H1 (cell line): ENCODE measurements around the gene TXK. TPM values are rescaled to one million over a fixed set of nuclear protein-coding genes. Genes with fewer than 3 reads are reported as not detected.
A peak's percentile ranks its signal among the peaks of the same experiment; 100 is the strongest.

Source experiments
- CTCF ChIA-PET: fragments of 300-600 bp; sonication (Branson Sonifier 250); formaldehyde crosslinking; loops from one replicate; lab custom pipeline; 2021; ENCODE audit not compliant: partially characterized antibody; lab: Charles Lee
- POLR2A ChIA-PET: fragments of 300-600 bp; sonication (Branson Sonifier 250); formaldehyde crosslinking; loops from one replicate; lab custom pipeline; 2021; ENCODE audit warnings: inconsistent platforms; ENCODE audit not compliant: partially characterized antibody; lab: Charles Lee
- DNase-seq, 2 experiments: peaks; one replicate each; pipeline versions ENCODE4 v3.0.0 to v3.0.0-alpha.2; 2010 to 2022; ENCODE audit warnings: low spot score in 2 of 2, low read depth in 1 of 2, mixed read lengths in 1 of 2
- FAIRE-seq: peaks from 2 replicates; lab custom pipeline; 2011; peaks lifted over from hg19 to GRCh38; lab: Jason Lieb, UNC
- H2AFZ ChIP-seq: 2 replicates; pipeline ENCODE4 v1.8.1; 2012; ENCODE audit warnings: low read length, inconsistent platforms
- H2AK5ac ChIP-seq: 2 replicates; pipeline ENCODE4 v1.6.1; 2013; ENCODE audit warnings: low read depth, low read length
- H2BK120ac ChIP-seq: replicated peaks from 2 replicates; pipeline ENCODE3; 2013; ENCODE audit warnings: low read depth, low read length, inconsistent platforms
- H2BK12ac ChIP-seq: 2 replicates; pipeline ENCODE4 v1.6.1; 2013; ENCODE audit warnings: low read depth, low read length
- H2BK15ac ChIP-seq: 2 replicates; pipeline ENCODE4 v1.6.1; 2013; ENCODE audit warnings: low read length
- H2BK20ac ChIP-seq: 2 replicates; pipeline ENCODE4 v1.6.1; 2013; ENCODE audit warnings: low read length
- H2BK5ac ChIP-seq: 2 replicates; pipeline ENCODE4 v1.6.1; 2013; ENCODE audit warnings: low read depth, low read length
- H3K14ac ChIP-seq: 2 replicates; pipeline ENCODE4 v1.6.1; 2013; ENCODE audit warnings: inconsistent platforms; ENCODE audit not compliant: insufficient read length
- H3K18ac ChIP-seq: 2 replicates; pipeline ENCODE4 v1.6.1; 2013; ENCODE audit warnings: low read length; ENCODE audit errors: extremely low read depth
- H3K23ac ChIP-seq: 2 replicates; pipeline ENCODE4 v1.6.1; 2013; ENCODE audit warnings: inconsistent platforms; ENCODE audit not compliant: insufficient read length
- H3K23me2 ChIP-seq: 2 replicates; pipeline ENCODE4 v1.6.1; 2013; ENCODE audit warnings: low read depth, low read length
- H3K27ac ChIP-seq: 2 replicates; pipeline ENCODE4 v1.6.1; 2011; ENCODE audit warnings: low read depth, low read length, inconsistent platforms
- H3K27me3 ChIP-seq, 4 experiments: replicated peaks in 1 of 4; 1 replicate in 1 of 4; 2 replicates in 3 of 4; pipeline versions ENCODE4 v1.6.1 to v1.8.1; 2011 to 2013; ENCODE audit warnings: low read length in 3 of 4, mild to moderate bottlenecking in 3 of 4, inconsistent platforms in 2 of 4, mixed read lengths in 2 of 4, moderate library complexity in 1 of 4; ENCODE audit not compliant: control insufficient read depth in 3 of 4, insufficient read depth in 3 of 4; ENCODE audit errors: extremely low read depth in 1 of 4
- H3K36me3 ChIP-seq, 4 experiments: 2 replicates each; pipeline versions ENCODE4 v1.6.1 to v1.8.1; 2011 to 2013; ENCODE audit warnings: mild to moderate bottlenecking in 4 of 4, low read length in 3 of 4, moderate library complexity in 2 of 4, control low read depth in 1 of 4, inconsistent platforms in 1 of 4; ENCODE audit not compliant: insufficient read depth in 4 of 4, control insufficient read depth in 2 of 4
- H3K4ac ChIP-seq: replicated peaks from 2 replicates; pipeline ENCODE3; 2013; ENCODE audit warnings: low read length, low read depth, mixed read lengths, inconsistent platforms; ENCODE audit not compliant: insufficient read length
- H3K4me1 ChIP-seq, 4 experiments: replicated peaks in 1 of 4; 1 replicate in 1 of 4; 2 replicates in 3 of 4; pipeline versions ENCODE4 v1.6.1 to v1.8.1; 2011 to 2013; ENCODE audit warnings: low read length in 3 of 4, inconsistent platforms in 2 of 4, mixed read lengths in 1 of 4; ENCODE audit not compliant: insufficient read depth in 4 of 4, control insufficient read depth in 3 of 4
- H3K4me2 ChIP-seq, 2 experiments: 2 replicates each; pipeline versions ENCODE4 v1.6.1 to v1.8.1; 2011 to 2013; ENCODE audit warnings: low read depth in 2 of 2, low read length in 2 of 2, control low read depth in 1 of 2, inconsistent platforms in 1 of 2, mild to moderate bottlenecking in 1 of 2; ENCODE audit not compliant: insufficient read depth in 1 of 2
- H3K4me3 ChIP-seq, 4 experiments: fragments of 200-600, 300-600 bp in 1 of 4; sonication (generic), shearing (Covaris generic), sonication (Bioruptor Twin) in 1 of 4; 2 replicates each; pipeline versions ENCODE4 v1.5.1 to v1.8.1; 2011 to 2016; ENCODE audit warnings: low read length in 4 of 4, low read depth in 3 of 4, control low read depth in 2 of 4, inconsistent platforms in 2 of 4, mild to moderate bottlenecking in 2 of 4, mixed read lengths in 1 of 4, moderate library complexity in 1 of 4; ENCODE audit not compliant: insufficient read depth in 2 of 4; ENCODE audit errors: extremely low read depth in 1 of 4
- H3K56ac ChIP-seq: replicated peaks from 2 replicates; pipeline ENCODE3; 2013; ENCODE audit warnings: low read depth, mild to moderate bottlenecking, mixed read lengths, low read length, inconsistent platforms; ENCODE audit not compliant: insufficient read length
- H3K79me1 ChIP-seq: 2 replicates; pipeline ENCODE4 v1.6.1; 2013; ENCODE audit warnings: low read depth, low read length, control low read depth
- H3K79me2 ChIP-seq, 2 experiments: 2 replicates each; pipeline versions ENCODE4 v1.6.1 to v1.8.1; 2012 to 2013; ENCODE audit warnings: low read length in 2 of 2, mild to moderate bottlenecking in 2 of 2, inconsistent platforms in 1 of 2; ENCODE audit not compliant: insufficient read depth in 2 of 2, control insufficient read depth in 1 of 2
- H3K9ac ChIP-seq, 4 experiments: replicated peaks in 1 of 4; 1 replicate in 1 of 4; 2 replicates in 3 of 4; pipeline versions ENCODE4 v1.6.1 to v1.8.1; 2011 to 2013; ENCODE audit warnings: low read depth in 3 of 4, low read length in 3 of 4, control low read depth in 2 of 4, mild to moderate bottlenecking in 2 of 4, moderate library complexity in 2 of 4, inconsistent platforms in 1 of 4; ENCODE audit errors: extremely low read depth in 1 of 4
- H3K9me3 ChIP-seq, 2 experiments: 2 replicates each; pipeline versions ENCODE4 v1.6.1 to v1.8.1; 2012 to 2013; ENCODE audit warnings: mild to moderate bottlenecking in 2 of 2, moderate library complexity in 2 of 2, control low read depth in 1 of 2, inconsistent platforms in 1 of 2, low read depth in 1 of 2, low read length in 1 of 2, mixed read lengths in 1 of 2; ENCODE audit not compliant: insufficient read depth in 2 of 2
- H4K20me1 ChIP-seq, 2 experiments: replicated peaks in 1 of 2; 2 replicates each; pipeline versions ENCODE3 to v1.8.1; 2011 to 2013; ENCODE audit warnings: inconsistent platforms in 2 of 2, low read length in 2 of 2, mild to moderate bottlenecking in 1 of 2; ENCODE audit not compliant: insufficient read depth in 2 of 2, control insufficient read depth in 1 of 2
- H4K5ac ChIP-seq: 2 replicates; pipeline ENCODE4 v1.6.1; 2013; ENCODE audit warnings: low read length, low read depth, mixed read lengths, inconsistent platforms; ENCODE audit not compliant: insufficient read length
- H4K8ac ChIP-seq: 2 replicates; pipeline ENCODE4 v1.8.0; 2013; ENCODE audit warnings: mild to moderate bottlenecking, moderate library complexity, low read length, inconsistent platforms; ENCODE audit not compliant: insufficient read depth; ENCODE audit errors: extremely low read depth
- H4K91ac ChIP-seq: replicated peaks from 2 replicates; pipeline ENCODE3; 2013; ENCODE audit warnings: low read length, mixed read lengths, inconsistent platforms; ENCODE audit not compliant: insufficient read length
- EZH2 ChIP-seq: fragments of 200-600 bp; sonication (generic); IDR thresholded peaks from 2 replicates; pipeline ENCODE4 v1.7.1; 2012; ENCODE audit warnings: low read depth, mild to moderate bottlenecking, moderate library complexity, low read length, inconsistent platforms; ENCODE audit not compliant: severe bottlenecking
- JUND ChIP-seq: IDR thresholded peaks from 2 replicates; pipeline ENCODE4 v1.6.1; 2011; ENCODE audit warnings: mild to moderate bottlenecking, improper control_type of control experiment, low read length
- KDM4A ChIP-seq: IDR thresholded peaks from one replicate; pipeline ENCODE4 v1.7.1; 2012; ENCODE audit warnings: low read depth, mild to moderate bottlenecking, moderate library complexity, low read length, inconsistent platforms; ENCODE audit not compliant: severe bottlenecking
- PHF8 ChIP-seq: fragments of 200-600 bp; sonication (generic); conservative IDR thresholded peaks from 2 replicates; pipeline ENCODE4 v1.7.1; 2012; ENCODE audit warnings: low read depth, mild to moderate bottlenecking, inconsistent platforms, low read length, moderate library complexity
- SP4 ChIP-seq: IDR thresholded peaks from 2 replicates; pipeline ENCODE4 v1.6.1; 2012; ENCODE audit warnings: low read length, inconsistent platforms
- SUZ12 ChIP-seq: fragments of 200-600 bp; sonication (generic); IDR thresholded peaks from 2 replicates; pipeline ENCODE4 v1.6.1; 2012; ENCODE audit warnings: mild to moderate bottlenecking, inconsistent platforms, low read length, moderate library complexity, mixed read lengths
- TBP ChIP-seq: IDR thresholded peaks from 2 replicates; pipeline ENCODE4 v1.6.1; 2011; ENCODE audit warnings: low read depth, low read length, improper control_type of control experiment
- TCF12 ChIP-seq: IDR thresholded peaks from 2 replicates; pipeline ENCODE4 v1.6.1; 2011; ENCODE audit warnings: low read depth, mild to moderate bottlenecking, low read length
- ZNF274 ChIP-seq: IDR thresholded peaks from 2 replicates; pipeline ENCODE4 v1.7.0; 2012; ENCODE audit warnings: low read length, borderline replicate concordance; ENCODE audit errors: extremely low read depth
- WGBS, 2 experiments: shearing (Covaris generic) in 1 of 2; methylation state at CpG; one replicate each; pipeline versions ENCODE4 v1.1.6 to v1.1.7; 2013 to 2015; ENCODE audit warnings: low lambda C conversion rate in 2 of 2, mixed read lengths in 2 of 2, inconsistent platforms in 1 of 2, low coverage in 1 of 2, missing lambda C conversion rate in 1 of 2; ENCODE audit not compliant: insufficient replicate concordance in 2 of 2, insufficient coverage in 1 of 2, insufficient read length in 1 of 2; ENCODE audit errors: extremely low coverage in 1 of 2, missing lambda C conversion rate in 1 of 2; 5-methylcytosine and 5-hydroxymethylcytosine counted together
- polyA plus RNA-seq, 7 experiments: library from polyadenylated mRNA; depleted of rRNA in 3 of 7; stranded (reverse) in 5 of 7; unstranded in 2 of 7; fragments of >200 nt in 5 of 7; fragments of 200-250 nt in 2 of 7; gene quantifications; 1 replicate in 5 of 7; 2 replicates in 1 of 7; 4 replicates in 1 of 7; pipeline versions ENCODE4 v1.2.1 to v1.2.3, GENCODE V29; 2011 to 2013; ENCODE audit warnings: missing spikeins in 2 of 7, mixed read lengths in 2 of 7
- total RNA-seq: library from RNA; stranded (reverse); fragmentation: NEBNext Ultra II Directional; extraction: Animal tissue kit (Norgen Biotek cat#: 25700); gene quantifications from 2 replicates; pipeline ENCODE4 v1.2.1, GENCODE V29; 2021
- TF ChIP-seq, protein P1 (sequence below), 3 experiments: IDR thresholded peaks; 1 replicate in 2 of 3; 2 replicates in 1 of 3; pipeline versions ENCODE4 v1.5.1 to v1.6.1; 2011; ENCODE audit warnings: low read length in 3 of 3, mild to moderate bottlenecking in 3 of 3, inconsistent platforms in 2 of 3, low read depth in 1 of 3, moderate library complexity in 1 of 3; ENCODE audit not compliant: insufficient read depth in 1 of 3; ENCODE audit errors: control extremely low read depth in 1 of 3

TXK gene
- total and polyA plus RNA-seq, 2 of the 8 experiments (the other 6 are each of a cell fraction or from before 2014, with no cell fraction given), result not detected

DNA sequence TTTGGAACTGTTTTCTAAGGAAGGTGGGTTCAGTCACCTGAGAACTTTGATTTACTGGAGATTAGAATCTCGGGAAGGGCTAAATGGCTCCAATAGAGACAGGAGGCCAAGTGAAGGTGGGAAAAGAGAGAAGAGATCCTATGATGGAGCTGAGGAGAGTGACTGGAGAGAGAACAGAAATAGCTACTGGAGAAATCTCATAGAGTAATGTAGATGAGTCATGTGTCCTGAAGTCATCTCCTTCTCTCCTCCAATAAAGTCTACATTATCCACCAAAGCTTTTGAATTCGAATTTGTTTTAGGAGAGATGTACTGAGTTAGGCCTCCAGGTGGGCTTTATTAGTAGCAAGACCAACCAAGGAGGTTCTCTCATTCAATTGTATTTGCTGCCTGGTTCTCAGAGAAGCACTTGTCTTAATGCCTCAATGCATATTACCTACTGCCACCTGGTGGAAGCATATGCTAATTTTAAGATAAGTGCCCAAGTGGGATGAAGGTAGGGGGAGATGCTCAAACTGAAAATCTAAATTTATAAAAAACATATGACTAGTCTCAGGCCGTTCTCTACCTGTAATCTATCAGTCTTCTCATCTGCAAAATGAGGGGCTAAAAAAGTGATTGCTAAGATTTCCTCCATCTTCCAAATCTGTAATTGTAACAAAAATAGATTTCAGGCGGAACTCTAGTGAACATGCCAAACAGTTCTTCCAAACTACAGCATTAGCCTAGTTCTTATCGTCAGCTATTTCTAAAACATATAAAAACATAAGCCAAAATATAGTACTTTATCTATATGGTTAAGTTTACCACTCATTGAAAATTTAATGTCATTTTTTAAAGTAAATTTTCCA is 24.4 kb downstream of the TXK start:
- no peak overlapping the region for H4K5ac ChIP-seq
- no peaks in the 10 kb centered on the region for H3K23me2 ChIP-seq
- H3K14ac ChIP-seq, result no peak overlapping the region
- H4K91ac ChIP-seq, result no peak overlapping the region
- no peak overlapping the region for H2BK15ac ChIP-seq
- no peak overlapping the region for H3K4me3 ChIP-seq
- 67% methylated on average over 5 of the region's 5 CpGs; no CpG with 5 or more reads in 1 of the 2 experiments for WGBS, 2 experiments
- ChIA-PET POLR2A (no interaction called here), CTCF (interaction anchor here (0.6 to 3.3 kb wide), 24 partner anchors 12 to 578 kb away, joined by 3 to 28 read pairs (median 5); no protein-coding TSS in a partner anchor)
- DNase-seq, result no peak
- H3K56ac ChIP-seq, result no peak overlapping the region
- peaks cover 0 to 3% (median 0%) of the 10 kb centered on the region in 4 experiments; a peak in 2 of 7 replicates for H3K4me1 ChIP-seq
- no peak overlapping the region for H2BK12ac ChIP-seq
- no peaks in the 10 kb centered on the region for H3K9me3 ChIP-seq
- H3K4ac ChIP-seq, result no peak overlapping the region
- H3K9ac ChIP-seq, result no peak overlapping the region
- H3K18ac ChIP-seq, result no peak overlapping the region
- H3K4me2 ChIP-seq, result no peak overlapping the region
- H4K20me1 ChIP-seq, result no peaks in the 10 kb centered on the region
- no peak overlapping the region for H2BK5ac ChIP-seq
- H3K79me1 ChIP-seq, result no peaks in the 10 kb centered on the region
- no peak overlapping the region for H2AFZ ChIP-seq
- no peak overlapping the region for H4K8ac ChIP-seq
- H2BK120ac ChIP-seq, result no peak overlapping the region
- H3K27me3 ChIP-seq, result no peaks in the 10 kb centered on the region
- no peaks in the 10 kb centered on the region for H3K79me2 ChIP-seq
- peak; percentile 80 for FAIRE-seq
- H2AK5ac ChIP-seq, result no peak overlapping the region
- H3K27ac ChIP-seq, result no peak overlapping the region
- H3K23ac ChIP-seq, result no peak overlapping the region
- no peak overlapping the region for H2BK20ac ChIP-seq
- H3K36me3 ChIP-seq, result no peaks in the 10 kb centered on the region
- TF ChIP-seq TBP, result no peak
- TF ChIP-seq PHF8, result no peak
- TF ChIP-seq SUZ12, result no peak
- TF ChIP-seq, protein P1, sequence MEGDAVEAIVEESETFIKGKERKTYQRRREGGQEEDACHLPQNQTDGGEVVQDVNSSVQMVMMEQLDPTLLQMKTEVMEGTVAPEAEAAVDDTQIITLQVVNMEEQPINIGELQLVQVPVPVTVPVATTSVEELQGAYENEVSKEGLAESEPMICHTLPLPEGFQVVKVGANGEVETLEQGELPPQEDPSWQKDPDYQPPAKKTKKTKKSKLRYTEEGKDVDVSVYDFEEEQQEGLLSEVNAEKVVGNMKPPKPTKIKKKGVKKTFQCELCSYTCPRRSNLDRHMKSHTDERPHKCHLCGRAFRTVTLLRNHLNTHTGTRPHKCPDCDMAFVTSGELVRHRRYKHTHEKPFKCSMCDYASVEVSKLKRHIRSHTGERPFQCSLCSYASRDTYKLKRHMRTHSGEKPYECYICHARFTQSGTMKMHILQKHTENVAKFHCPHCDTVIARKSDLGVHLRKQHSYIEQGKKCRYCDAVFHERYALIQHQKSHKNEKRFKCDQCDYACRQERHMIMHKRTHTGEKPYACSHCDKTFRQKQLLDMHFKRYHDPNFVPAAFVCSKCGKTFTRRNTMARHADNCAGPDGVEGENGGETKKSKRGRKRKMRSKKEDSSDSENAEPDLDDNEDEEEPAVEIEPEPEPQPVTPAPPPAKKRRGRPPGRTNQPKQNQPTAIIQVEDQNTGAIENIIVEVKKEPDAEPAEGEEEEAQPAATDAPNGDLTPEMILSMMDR (IDR thresholded peaks at IDR 0.05; ENCODE audit: control extremely low read depth in 1 of 3, insufficient read depth in 1 of 3, low read depth in 1 of 3, low read length in 3 of 3), result peak in 2 of 3 experiments; percentile 55 to 68; a peak in 3 of 4 replicates
- TF ChIP-seq SP4, result no peak
- TF ChIP-seq TCF12, result no peak
- TF ChIP-seq ZNF274, result no peak
- TF ChIP-seq JUND, result no peak
- no peak for TF ChIP-seq EZH2
- TF ChIP-seq KDM4A, result no peak
